ENCODE measurements around the gene CPLX1.

CPLX1 gene

GRCh38 chr4:825971-826330 lies at the start of gene CPLX1:
Gene CPLX1 (minus strand): TSS chr4:826129. CDS start chr4:824522, 1,607 bp downstream.
- DNase-seq = no peak

GRCh38 chr4:874971-875817 lies 49.3 kb upstream of the CPLX1 start:
- DNase-seq = no peak

GRCh38 chr4:874056-874455 lies 48.1 kb upstream of the CPLX1 start:
- DNase-seq = no peak

- no peak for DNase-seq
Observed at GRCh38 chr4:872241-872981, 46.5 kb upstream of the CPLX1 start.

GRCh38 chr4:871484-871883 lies 45.6 kb upstream of the CPLX1 start:
- DNase-seq = no peak

GRCh38 chr4:870951-871350 lies 45.0 kb upstream of the CPLX1 start:
- no peak for DNase-seq

- DNase-seq = no peak
Observed at GRCh38 chr4:869776-870175, 43.8 kb upstream of the CPLX1 start.

- DNase-seq = no peak
Observed at GRCh38 chr4:868421-868820, 42.5 kb upstream of the CPLX1 start.

GRCh38 chr4:867526-868250 lies 41.8 kb upstream of the CPLX1 start:
- no peak for DNase-seq

- DNase-seq = no peak
Observed at GRCh38 chr4:866761-867390, 40.9 kb upstream of the CPLX1 start.

GRCh38 chr4:866068-866760 lies 40.3 kb upstream of the CPLX1 start:
- no peak for DNase-seq

- no peak for DNase-seq
Observed at GRCh38 chr4:865572-865971, 39.6 kb upstream of the CPLX1 start.

GRCh38 chr4:865121-865465 lies 39.2 kb upstream of the CPLX1 start:
- no peak for DNase-seq

GRCh38 chr4:864456-865120 lies 38.7 kb upstream of the CPLX1 start:
- no peak for DNase-seq

- no peak for DNase-seq
Observed at GRCh38 chr4:860561-860960, 34.6 kb upstream of the CPLX1 start.

- no peak for DNase-seq
Observed at GRCh38 chr4:859496-859895, 33.6 kb upstream of the CPLX1 start.

- no peak for DNase-seq
Observed at GRCh38 chr4:858831-859451, 33.0 kb upstream of the CPLX1 start.

GRCh38 chr4:858041-858481 lies 32.1 kb upstream of the CPLX1 start:
- no peak for DNase-seq

GRCh38 chr4:857461-857860 lies 31.5 kb upstream of the CPLX1 start:
- DNase-seq = no peak

- DNase-seq = no peak
Observed at GRCh38 chr4:856225-856901, 30.4 kb upstream of the CPLX1 start.

- DNase-seq = no peak
Observed at GRCh38 chr4:855880-856224, 29.9 kb upstream of the CPLX1 start.

Data from NCI-H1436 treated with DMSO at 0.1 percent for 48 hours (cell line).